Measurements from ENCODE around the gene ATAT1.

Gene ATAT1

DNA sequence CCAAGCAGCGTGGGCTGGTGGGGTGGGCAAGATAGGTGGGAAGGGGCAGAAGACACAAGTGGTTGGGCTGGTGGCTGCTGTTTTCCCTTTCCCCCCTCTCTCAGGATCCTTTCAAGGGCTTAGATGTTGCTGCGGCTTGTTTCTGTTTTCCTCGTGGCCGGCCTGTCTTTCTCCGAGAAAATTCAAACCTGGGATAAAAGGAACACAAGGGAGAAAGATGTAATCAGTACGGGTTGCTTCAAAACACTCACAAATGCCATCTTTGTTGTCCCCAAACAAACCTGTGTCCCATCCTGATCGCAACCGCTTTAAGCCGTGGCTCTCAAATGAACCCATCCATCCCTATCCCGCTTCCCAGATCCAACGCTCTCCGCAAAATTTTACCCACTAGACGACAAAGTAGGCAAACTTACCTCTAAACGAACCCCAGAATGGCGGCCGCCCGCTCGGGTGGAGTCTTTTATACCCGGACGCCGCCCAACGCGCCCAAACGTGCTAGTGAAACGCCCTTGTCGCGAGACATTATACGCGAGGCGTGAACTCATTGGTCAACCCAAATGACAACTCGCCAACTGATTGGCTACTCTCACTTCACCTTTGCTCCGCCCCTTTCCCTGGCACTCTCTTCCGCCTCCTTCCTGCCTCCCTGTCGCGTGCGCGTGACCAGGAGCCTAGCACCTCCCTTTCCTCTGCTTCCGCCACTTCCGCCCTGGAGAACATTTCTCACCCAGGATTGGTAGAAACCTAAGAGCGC is 9.7 kb upstream of the ATAT1 start, which contains the start of gene PPP1R10:
Gene PPP1R10, minus strand, starts transcription at position 433 of the 754 bp plus-strand sequence. CDS start 7,299 bp downstream, outside the sequence.
- H3K4me3 ChIP-seq (ENCODE audit: low read length) = peak within 1 kb of the TSS; percentile 96
- peak; percentile 100 for DNase-seq (ENCODE audit: low read depth)
- TF ChIP-seq, protein P1, sequence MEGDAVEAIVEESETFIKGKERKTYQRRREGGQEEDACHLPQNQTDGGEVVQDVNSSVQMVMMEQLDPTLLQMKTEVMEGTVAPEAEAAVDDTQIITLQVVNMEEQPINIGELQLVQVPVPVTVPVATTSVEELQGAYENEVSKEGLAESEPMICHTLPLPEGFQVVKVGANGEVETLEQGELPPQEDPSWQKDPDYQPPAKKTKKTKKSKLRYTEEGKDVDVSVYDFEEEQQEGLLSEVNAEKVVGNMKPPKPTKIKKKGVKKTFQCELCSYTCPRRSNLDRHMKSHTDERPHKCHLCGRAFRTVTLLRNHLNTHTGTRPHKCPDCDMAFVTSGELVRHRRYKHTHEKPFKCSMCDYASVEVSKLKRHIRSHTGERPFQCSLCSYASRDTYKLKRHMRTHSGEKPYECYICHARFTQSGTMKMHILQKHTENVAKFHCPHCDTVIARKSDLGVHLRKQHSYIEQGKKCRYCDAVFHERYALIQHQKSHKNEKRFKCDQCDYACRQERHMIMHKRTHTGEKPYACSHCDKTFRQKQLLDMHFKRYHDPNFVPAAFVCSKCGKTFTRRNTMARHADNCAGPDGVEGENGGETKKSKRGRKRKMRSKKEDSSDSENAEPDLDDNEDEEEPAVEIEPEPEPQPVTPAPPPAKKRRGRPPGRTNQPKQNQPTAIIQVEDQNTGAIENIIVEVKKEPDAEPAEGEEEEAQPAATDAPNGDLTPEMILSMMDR (IDR thresholded peaks at IDR 0.05; ENCODE audit: insufficient read depth, low read depth, low read length, missing control alignments) = no peak

DNA sequence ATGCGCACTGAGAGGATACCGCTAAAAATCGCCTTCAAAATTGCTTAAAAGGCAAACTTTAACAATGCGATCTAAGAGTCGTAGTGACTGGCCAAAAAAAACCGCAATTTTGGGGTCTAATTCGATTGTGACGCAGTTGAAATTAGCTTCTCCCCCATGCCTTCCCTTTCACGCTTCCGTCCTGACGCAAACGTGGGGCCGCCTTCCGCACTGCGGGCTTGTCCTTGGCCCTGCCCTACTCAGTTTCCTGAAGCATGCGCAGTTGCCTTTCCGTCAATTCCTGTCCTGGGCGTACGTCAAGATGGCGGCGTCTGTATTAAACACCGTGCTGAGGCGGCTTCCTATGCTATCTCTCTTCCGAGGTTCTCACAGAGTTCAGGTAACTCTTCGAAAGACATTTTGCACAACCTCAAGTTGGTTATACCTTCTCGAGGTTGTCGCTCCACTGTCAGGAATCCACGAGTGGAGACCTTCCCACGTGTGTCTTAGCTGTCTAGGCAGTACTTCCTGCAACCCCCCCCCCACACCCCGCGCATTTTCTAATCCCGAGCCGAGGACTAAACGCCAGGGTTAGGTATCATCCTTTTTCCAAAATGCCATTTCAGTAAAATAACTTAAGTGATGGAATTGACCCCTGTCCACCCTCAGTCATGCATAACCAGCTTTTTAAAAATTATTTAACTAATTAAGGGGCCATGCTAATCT is 9.0 kb upstream of the ATAT1 start, which contains the start of gene MRPS18B:
Gene MRPS18B, plus strand, starts transcription at position 276 of the 705 bp plus-strand sequence. Its CDS starts 26 bp downstream, at position 302.
- peak; percentile 98 for DNase-seq (ENCODE audit: low read depth)
- TF ChIP-seq, protein P1 (IDR thresholded peaks at IDR 0.05; ENCODE audit: insufficient read depth, low read depth, low read length, missing control alignments) = no peak
- H3K4me3 ChIP-seq (ENCODE audit: low read length) = peak within 1 kb of the TSS; percentile 96

DNA sequence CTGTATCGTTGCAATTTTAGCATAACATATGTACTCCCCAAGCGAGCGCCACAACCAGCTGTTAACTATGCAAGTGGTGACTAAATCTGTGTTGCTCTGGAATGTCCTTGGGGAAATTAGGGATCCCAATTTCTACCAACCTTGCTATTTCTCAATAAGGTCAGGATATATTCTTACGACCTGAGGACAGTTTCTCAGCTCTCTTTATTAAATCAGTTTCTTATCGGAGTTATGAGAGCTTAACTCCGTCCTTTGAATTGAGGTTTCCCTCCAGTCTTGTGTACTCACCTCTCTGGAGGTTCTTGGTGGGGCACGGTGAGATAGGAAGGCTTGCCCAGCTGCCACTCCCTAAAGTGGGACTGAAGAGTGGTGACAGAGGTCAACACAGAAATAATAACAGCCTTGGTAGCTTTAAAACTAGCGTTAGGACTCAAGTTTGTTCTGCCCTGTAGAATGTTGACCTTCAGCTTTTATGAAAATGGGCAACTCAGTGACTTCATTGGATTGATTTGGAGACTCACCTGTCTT is 8.3 kb upstream of the ATAT1 start:
- no peak for DNase-seq (ENCODE audit: low read depth)
- TF ChIP-seq, protein P1 (IDR thresholded peaks at IDR 0.05; ENCODE audit: insufficient read depth, low read depth, low read length, missing control alignments) = no peak
- H3K4me3 ChIP-seq (ENCODE audit: low read length) = peak overlapping the region; percentile 88

DNA sequence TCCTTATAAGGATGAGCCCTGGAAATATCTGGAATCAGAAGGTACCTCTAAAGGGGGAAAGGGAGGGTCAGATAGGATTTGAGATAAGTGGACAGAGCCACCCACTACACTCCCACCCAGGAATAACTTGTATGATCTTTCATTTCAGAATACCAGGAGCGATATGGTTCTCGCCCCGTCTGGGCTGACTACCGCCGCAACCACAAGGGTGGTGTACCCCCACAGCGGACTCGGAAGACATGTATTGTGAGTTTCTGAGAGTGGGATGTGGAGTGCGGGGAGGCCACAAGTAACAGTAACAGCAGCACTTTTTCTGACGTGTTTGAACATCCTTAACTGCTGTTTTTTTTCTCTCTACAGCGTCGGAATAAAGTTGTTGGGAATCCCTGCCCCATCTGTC is 7.1 kb upstream of the ATAT1 start:
- TF ChIP-seq, protein P1 (IDR thresholded peaks at IDR 0.05; ENCODE audit: insufficient read depth, low read depth, low read length, missing control alignments) = no peak
- no peak overlapping the region for H3K4me3 ChIP-seq (ENCODE audit: low read length)
- DNase-seq (ENCODE audit: low read depth) = no peak

DNA sequence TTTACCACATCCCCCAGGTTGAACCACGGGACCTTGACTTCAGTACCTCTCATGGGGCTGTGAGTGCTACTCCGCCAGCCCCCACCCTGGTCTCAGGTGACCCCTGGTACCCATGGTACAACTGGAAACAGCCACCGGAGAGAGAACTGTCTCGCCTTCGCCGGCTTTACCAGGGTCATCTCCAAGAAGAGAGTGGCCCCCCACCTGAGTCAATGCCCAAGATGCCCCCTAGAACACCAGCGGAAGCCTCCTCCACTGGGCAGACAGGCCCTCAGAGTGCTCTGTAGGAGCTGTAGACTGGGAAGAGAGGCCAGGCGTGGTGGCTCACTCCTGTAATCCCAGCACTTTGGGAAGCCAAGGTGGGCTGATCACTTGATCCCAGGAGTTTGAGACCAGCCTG is 1.2 kb upstream of the ATAT1 start:
- no peak for DNase-seq (ENCODE audit: low read depth)
- TF ChIP-seq, protein P1 (IDR thresholded peaks at IDR 0.05; ENCODE audit: insufficient read depth, low read depth, low read length, missing control alignments) = no peak
- H3K4me3 ChIP-seq (ENCODE audit: low read length) = no peak overlapping the region

DNA sequence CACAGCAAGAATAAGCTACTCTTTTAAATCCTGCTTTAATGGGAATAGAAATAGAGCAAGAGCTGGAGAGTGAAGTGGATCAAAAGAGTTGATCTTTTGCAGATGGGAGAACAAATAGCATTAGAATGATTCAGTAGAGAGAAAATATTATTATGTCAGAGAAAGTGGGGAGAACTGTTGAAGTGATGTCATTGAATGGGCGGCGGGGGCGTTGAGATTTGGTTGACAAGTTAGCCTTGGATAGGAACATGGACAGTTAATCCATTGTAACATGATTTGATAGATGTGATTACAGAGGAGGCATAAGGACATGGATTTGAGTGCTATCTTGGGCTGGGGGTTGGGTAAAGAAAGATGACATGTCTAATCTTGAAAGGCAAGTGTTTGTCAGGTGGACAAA is 9.2 kb downstream of the ATAT1 start:
- DNase-seq (ENCODE audit: low read depth) = no peak
- TF ChIP-seq, protein P1 (IDR thresholded peaks at IDR 0.05; ENCODE audit: insufficient read depth, low read depth, low read length, missing control alignments) = no peak
- H3K4me3 ChIP-seq (ENCODE audit: low read length) = no peak overlapping the region
